Suprapubic skin (tissue), 4 donors: ENCODE results near the gene KRT15. TPM values are rescaled to one million over a fixed set of nuclear protein-coding genes. Genes with fewer than 3 reads are reported as not detected.

ENCODE experiments used
- DNase-seq, 2 donors: peaks; one replicate each; pipeline ENCODE4 v3.0.0-alpha.2; 2019; ENCODE audit warnings: low spot score in 2 of 2
- H3K27ac ChIP-seq: fragments of 200-600 bp; sonication (generic); one replicate; pipeline ENCODE4 v1.5.1; 2019
- H3K27me3 ChIP-seq: fragments of 200-600 bp; sonication (generic); one replicate; pipeline ENCODE4 v1.5.1; 2019
- H3K36me3 ChIP-seq: fragments of 200-600 bp; sonication (generic); one replicate; pipeline ENCODE4 v1.5.1; 2019
- H3K4me1 ChIP-seq: fragments of 200-600 bp; sonication (generic); one replicate; pipeline ENCODE4 v1.5.1; 2019
- H3K4me3 ChIP-seq: fragments of 200-600 bp; sonication (generic); one replicate; pipeline ENCODE4 v1.5.1; 2019; ENCODE audit warnings: mild to moderate bottlenecking
- H3K9me3 ChIP-seq: fragments of 200-600 bp; sonication (generic); one replicate; pipeline ENCODE4 v1.5.1; 2019
- EP300 ChIP-seq: sonication (generic); formaldehyde crosslinking; IDR thresholded peaks from one replicate; pipeline ENCODE4 v1.6.1; 2017; ENCODE audit warnings: antibody characterized with exemption
- POLR2A ChIP-seq, 2 donors: fragments of 450-650 bp; IDR thresholded peaks; one replicate each; pipeline ENCODE4 v1.6.1; 2017; ENCODE audit warnings: antibody characterized with exemption in 2 of 2, mild to moderate bottlenecking in 2 of 2, moderate library complexity in 2 of 2
- POLR2AphosphoS5 ChIP-seq, 3 donors: sonication (generic); formaldehyde crosslinking; IDR thresholded peaks; one replicate each; pipeline ENCODE4 v1.6.1; 2017; ENCODE audit warnings: antibody characterized with exemption in 3 of 3
- whole genome bisulfite sequencing: methylation state at CpG from one replicate; pipeline ENCODE4 v1.1.5; 2018; 5-methylcytosine and 5-hydroxymethylcytosine counted together
- total RNA-seq, 4 donors: library from RNA; depleted of rRNA; stranded (reverse); fragments of >200 nt; gene quantifications; one replicate each; pipeline ENCODE4 v1.1.0, GENCODE V29; 2016
- TF ChIP-seq, protein P1 (sequence below), 2 donors: fragments of 200-600 bp in 1 of 2; fragments of 450-650 bp in 1 of 2; sonication (generic) in 1 of 2; IDR thresholded peaks; one replicate each; pipeline ENCODE4 v1.5.1; 2016 to 2019; ENCODE audit warnings: antibody characterized with exemption in 2 of 2, mild to moderate bottlenecking in 1 of 2, moderate library complexity in 1 of 2

The KRT15 gene
- total RNA-seq, 4 donors from 2014 or later = 690 to 2,507 (median 1,431) TPM

DNA sequence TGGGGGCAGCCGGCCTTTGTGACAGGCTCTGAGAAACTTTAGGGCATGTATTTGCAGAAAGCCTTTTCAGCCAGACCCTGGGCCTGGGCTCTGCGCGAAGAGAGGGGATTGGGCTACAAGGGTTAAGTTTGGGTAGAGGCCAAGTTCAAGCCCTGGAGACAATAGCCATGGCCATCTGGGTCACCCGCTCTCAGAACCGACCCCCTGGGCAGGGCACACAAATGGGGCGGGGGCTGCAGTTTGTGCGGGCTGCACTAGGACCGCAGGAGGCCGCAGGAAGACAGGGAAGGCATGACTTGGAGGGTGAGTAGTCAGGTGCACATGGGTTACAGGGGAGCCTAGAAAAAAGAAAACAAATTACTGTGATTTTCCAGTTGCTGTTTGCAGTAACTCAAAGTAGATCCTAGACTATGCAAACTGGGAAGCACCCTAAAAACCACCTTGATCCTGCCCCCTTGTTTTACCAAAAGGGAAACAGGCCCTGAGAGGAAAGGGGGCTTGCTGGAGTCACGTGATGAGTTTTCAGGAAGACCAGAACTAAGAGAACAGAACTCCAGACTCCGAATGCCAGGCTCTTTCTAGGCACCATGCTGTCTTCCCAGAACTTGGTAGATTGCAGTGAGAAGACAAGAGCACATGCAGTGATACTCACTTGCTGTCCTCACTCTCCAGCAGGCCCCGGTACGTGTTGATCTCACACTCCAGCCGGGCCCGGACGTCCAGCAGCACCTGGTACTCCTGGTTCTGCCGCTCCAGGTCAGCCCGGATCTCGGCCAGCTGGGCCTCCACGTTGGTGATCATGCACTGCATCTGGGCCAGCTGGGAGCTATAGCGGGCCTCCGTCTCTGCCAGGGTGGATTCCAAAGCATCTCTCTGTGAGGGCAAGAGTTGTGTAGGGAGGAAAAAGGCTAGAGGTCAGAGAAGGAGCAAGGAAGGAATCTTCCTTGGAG, 41.5 kb downstream of the KRT15 start:
- Histone ChIP-seq H3K9me3 (no peaks in the 10 kb centered on the region), H3K4me3 (no peak overlapping the region), H3K27me3 (no peaks in the 10 kb centered on the region), H3K4me1 (no peaks in the 10 kb centered on the region), H3K36me3 (no peaks in the 10 kb centered on the region), H3K27ac (no peak overlapping the region)
- TF ChIP-seq, protein P1, sequence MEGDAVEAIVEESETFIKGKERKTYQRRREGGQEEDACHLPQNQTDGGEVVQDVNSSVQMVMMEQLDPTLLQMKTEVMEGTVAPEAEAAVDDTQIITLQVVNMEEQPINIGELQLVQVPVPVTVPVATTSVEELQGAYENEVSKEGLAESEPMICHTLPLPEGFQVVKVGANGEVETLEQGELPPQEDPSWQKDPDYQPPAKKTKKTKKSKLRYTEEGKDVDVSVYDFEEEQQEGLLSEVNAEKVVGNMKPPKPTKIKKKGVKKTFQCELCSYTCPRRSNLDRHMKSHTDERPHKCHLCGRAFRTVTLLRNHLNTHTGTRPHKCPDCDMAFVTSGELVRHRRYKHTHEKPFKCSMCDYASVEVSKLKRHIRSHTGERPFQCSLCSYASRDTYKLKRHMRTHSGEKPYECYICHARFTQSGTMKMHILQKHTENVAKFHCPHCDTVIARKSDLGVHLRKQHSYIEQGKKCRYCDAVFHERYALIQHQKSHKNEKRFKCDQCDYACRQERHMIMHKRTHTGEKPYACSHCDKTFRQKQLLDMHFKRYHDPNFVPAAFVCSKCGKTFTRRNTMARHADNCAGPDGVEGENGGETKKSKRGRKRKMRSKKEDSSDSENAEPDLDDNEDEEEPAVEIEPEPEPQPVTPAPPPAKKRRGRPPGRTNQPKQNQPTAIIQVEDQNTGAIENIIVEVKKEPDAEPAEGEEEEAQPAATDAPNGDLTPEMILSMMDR (IDR thresholded peaks at IDR 0.05) = no peak
- TF ChIP-seq POLR2A (IDR thresholded peaks at IDR 0.05) (no peak), POLR2AphosphoS5 (IDR thresholded peaks at IDR 0.05) (no peak), EP300 (no peak)
- DNase-seq = no peak
- 91% methylated on average over 22 of the region's 22 CpGs for WGBS

DNA sequence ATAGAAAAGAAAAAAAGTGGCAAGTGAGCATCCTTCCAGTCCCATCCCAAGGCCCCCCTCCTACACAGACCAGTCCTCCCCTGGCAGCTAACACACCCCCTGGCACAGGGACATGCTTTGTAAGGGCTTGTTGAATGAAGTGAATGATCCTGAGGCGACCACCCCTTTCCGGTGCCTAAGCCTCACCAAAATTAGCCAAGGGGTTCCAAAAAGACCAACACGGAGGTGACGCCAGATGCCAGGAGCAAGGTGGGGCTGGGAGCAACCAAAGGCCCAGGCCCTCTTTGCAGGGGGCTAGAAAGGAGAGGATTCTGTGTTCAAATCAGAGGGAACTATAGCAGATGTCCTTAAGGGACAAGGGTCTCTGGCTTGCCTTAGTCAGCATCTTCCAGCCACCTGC, 43.3 kb downstream of the KRT15 start:
- Histone ChIP-seq H3K36me3 (no peaks in the 10 kb centered on the region), H3K4me3 (no peak overlapping the region), H3K9me3 (no peaks in the 10 kb centered on the region), H3K27ac (no peak overlapping the region), H3K27me3 (no peaks in the 10 kb centered on the region), H3K4me1 (no peaks in the 10 kb centered on the region)
- 94% methylated on average over 4 of the region's 4 CpGs for WGBS
- DNase-seq = no peak
- TF ChIP-seq, protein P1 (IDR thresholded peaks at IDR 0.05) = no peak
- no peak for TF ChIP-seq POLR2A (IDR thresholded peaks at IDR 0.05)
- no peak for TF ChIP-seq EP300
- TF ChIP-seq POLR2AphosphoS5 (IDR thresholded peaks at IDR 0.05) = no peak

DNA sequence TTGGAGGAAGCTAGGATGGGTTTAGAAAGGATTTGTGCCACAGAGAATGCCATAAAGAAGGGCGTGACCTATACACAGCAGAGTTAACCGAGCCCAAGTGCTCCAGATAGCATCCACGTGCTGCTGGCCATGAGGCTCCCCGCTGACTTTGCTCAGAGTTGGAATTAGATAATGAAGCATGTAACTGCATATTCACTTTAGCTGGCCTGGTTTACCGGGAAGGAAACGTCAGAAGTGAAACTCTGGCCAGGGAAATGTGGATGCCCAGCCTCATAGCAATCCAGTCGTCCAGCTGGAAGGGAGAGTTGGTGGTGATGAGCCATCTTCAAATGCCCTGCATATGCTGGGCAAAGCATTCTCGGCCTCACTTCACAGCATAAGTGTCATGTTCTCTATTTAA, 43.8 kb downstream of the KRT15 start:
- 72% methylated on average over 7 of the region's 8 CpGs for WGBS
- Histone ChIP-seq H3K27ac (no peak overlapping the region), H3K4me3 (no peak overlapping the region), H3K27me3 (no peaks in the 10 kb centered on the region), H3K9me3 (no peaks in the 10 kb centered on the region), H3K36me3 (no peaks in the 10 kb centered on the region), H3K4me1 (no peaks in the 10 kb centered on the region)
- TF ChIP-seq EP300 (no peak), POLR2AphosphoS5 (IDR thresholded peaks at IDR 0.05) (no peak), POLR2A (IDR thresholded peaks at IDR 0.05) (no peak)
- TF ChIP-seq, protein P1 (IDR thresholded peaks at IDR 0.05) = no peak
- DNase-seq = no peak

DNA sequence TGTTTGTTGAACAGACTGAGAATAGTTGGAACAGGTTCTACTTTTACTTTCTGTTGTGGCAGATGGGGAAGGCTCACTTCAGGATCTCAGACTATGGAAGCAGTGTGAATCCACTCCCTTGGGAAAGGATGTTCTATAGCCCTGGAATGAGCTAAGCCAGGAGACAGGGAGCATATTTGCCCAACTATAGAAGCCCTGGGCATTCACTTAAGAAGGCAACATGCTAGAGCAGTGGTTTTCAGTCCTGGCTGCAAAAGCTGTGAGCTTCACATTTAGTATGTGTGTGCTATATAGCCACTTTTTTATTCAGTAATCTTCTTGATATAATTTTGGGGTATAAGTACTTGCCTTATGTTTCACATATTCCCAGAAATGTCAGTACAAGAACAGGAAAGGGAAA, 50.3 kb downstream of the KRT15 start:
- Histone ChIP-seq H3K27me3 (peaks cover 3% of the 10 kb centered on the region), H3K4me3 (no peak overlapping the region), H3K36me3 (no peaks in the 10 kb centered on the region), H3K4me1 (peaks cover 11% of the 10 kb centered on the region), H3K27ac (no peak overlapping the region), H3K9me3 (no peaks in the 10 kb centered on the region)
- DNase-seq = no peak
- no peak for TF ChIP-seq POLR2A (IDR thresholded peaks at IDR 0.05)

DNA sequence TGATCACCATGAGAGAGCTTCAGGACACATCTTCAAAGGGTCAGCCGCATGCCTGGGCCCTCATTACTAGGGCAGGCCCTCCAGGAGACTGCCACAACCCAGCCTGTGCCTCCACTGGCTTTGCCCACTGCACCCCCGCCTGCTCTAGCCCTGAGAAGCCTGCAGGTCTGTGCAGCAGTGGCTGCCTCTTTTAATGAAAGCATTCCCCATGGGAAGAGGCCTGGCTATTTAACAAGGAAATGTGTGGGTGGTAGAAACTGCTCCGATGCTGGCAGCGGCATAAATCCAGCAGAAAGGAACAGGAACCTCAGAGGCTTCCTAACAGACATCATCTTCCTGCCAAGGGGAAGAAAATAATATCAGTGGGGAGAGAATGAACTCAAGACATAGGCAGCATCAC, 51.1 kb downstream of the KRT15 start:
- WGBS = 61% methylated on average over 4 of the region's 4 CpGs
- DNase-seq = no peak
- H3K9me3 ChIP-seq = no peaks in the 10 kb centered on the region
- peaks cover 11% of the 10 kb centered on the region for H3K4me1 ChIP-seq
- no peak overlapping the region for H3K4me3 ChIP-seq
- H3K27ac ChIP-seq = no peak overlapping the region
- H3K27me3 ChIP-seq = peaks cover 3% of the 10 kb centered on the region
- TF ChIP-seq, protein P1 (IDR thresholded peaks at IDR 0.05) = no peak
- TF ChIP-seq POLR2AphosphoS5 (IDR thresholded peaks at IDR 0.05) (no peak), POLR2A (IDR thresholded peaks at IDR 0.05) (no peak), EP300 (no peak)
- H3K36me3 ChIP-seq = no peaks in the 10 kb centered on the region
